Esophagus squamous epithelium (tissue), 5 donors: ENCODE results near the gene PIK3AP1. TPM values are rescaled to one million over a fixed set of nuclear protein-coding genes. Genes with fewer than 3 reads are reported as not detected.
A peak's percentile ranks its signal among the peaks of the same experiment; 100 is the strongest.

Experiments
- DNase-seq: peaks from one replicate; lab custom pipeline; 2025; lab: John Stamatoyannopoulos, UW
- H3K27ac ChIP-seq, 4 donors: fragments of 200-600 bp; sonication (generic); one replicate each; pipeline ENCODE4 v1.5.1; 2016 to 2019; ENCODE audit warnings: mild to moderate bottlenecking in 1 of 4
- H3K27me3 ChIP-seq, 4 donors: fragments of 200-600 bp; sonication (generic); 1 replicate in 3 of 4; 2 replicates in 1 of 4; pipeline versions ENCODE4 v1.5.1 to v1.6.0; 2017 to 2021; ENCODE audit warnings: antibody characterized with exemption in 1 of 4
- H3K36me3 ChIP-seq, 3 donors: fragments of 200-600 bp; sonication (generic); one replicate each; pipeline ENCODE4 v1.5.1; 2016 to 2019
- H3K4me1 ChIP-seq, 3 donors: fragments of 200-600 bp; sonication (generic); one replicate each; pipeline ENCODE4 v1.5.1; 2017 to 2019
- H3K4me3 ChIP-seq, 4 donors: fragments of 200-600 bp; sonication (generic); 1 replicate in 3 of 4; 2 replicates in 1 of 4; pipeline ENCODE4 v1.5.1; 2016 to 2019; ENCODE audit warnings: mild to moderate bottlenecking in 2 of 4, moderate library complexity in 1 of 4
- H3K9me3 ChIP-seq, 3 donors: fragments of 200-600 bp; sonication (generic); one replicate each; pipeline ENCODE4 v1.5.1; 2016 to 2019
- POLR2A ChIP-seq, 4 donors: fragments of 450-650 bp; IDR thresholded peaks; one replicate each; pipeline ENCODE4 v1.6.1; 2017; ENCODE audit warnings: antibody characterized with exemption in 4 of 4, mild to moderate bottlenecking in 4 of 4, moderate library complexity in 3 of 4
- WGBS, 2 donors: methylation state at CpG; one replicate each; pipeline ENCODE4 v1.1.5; 2018; 5-methylcytosine and 5-hydroxymethylcytosine counted together
- intact Hi-C: fragments of 100-400 bp; cut with DNase I; formaldehyde crosslinking; loops from one replicate; pipeline ENCODE4 v1.15.0; 2022
- total RNA-seq, 4 donors: library from RNA; depleted of rRNA; stranded (reverse); fragments of >200 nt; gene quantifications; one replicate each; pipeline ENCODE4 v1.1.0, GENCODE V29; 2016
- TF ChIP-seq, protein P1 (sequence below), 6 experiments: fragments of 450-650 bp in 4 of 6; fragments of 200-600 bp in 2 of 6; sonication (generic) in 2 of 6; IDR thresholded peaks; one replicate each; pipeline ENCODE4 v1.5.1; 2016 to 2019; ENCODE audit warnings: antibody characterized with exemption in 6 of 6, mild to moderate bottlenecking in 4 of 6, moderate library complexity in 4 of 6
- donor health status: DM: yes; HTN: yes; CAD: no.

PIK3AP1 gene
- total RNA-seq, 4 donors from 2014 or later: 0.57 to 7.6 (median 3.7) TPM

DNA sequence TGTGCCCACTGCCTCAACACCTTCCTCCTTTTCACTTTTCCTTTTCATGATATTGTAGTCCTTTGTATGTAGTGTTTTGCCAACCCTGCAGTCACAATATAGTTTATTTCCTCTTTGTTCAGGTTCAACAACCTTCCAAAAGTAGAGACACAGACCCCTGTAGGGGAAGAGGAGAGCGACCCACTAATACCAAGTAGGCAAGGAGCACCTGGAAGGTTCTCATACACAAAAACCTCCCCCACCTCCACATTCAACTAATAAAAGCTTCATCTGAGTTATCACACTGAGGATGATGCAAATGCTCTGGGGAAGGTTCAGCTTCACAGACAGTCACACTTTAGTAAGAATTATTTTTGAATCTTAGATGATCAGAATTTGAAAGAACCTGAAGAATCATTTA is 41.6 kb downstream of the PIK3AP1 start:
- no peak for DNase-seq
- Histone ChIP-seq H3K9me3 (no peaks in the 10 kb centered on the region), H3K36me3 (no peaks in the 10 kb centered on the region), H3K4me3 (no peak overlapping the region), H3K4me1 (no peaks in the 10 kb centered on the region), H3K27ac (no peak overlapping the region), H3K27me3 (peaks cover 0 to 10% (median 0%) of the 10 kb centered on the region in 4 donors)
- TF ChIP-seq POLR2A (IDR thresholded peaks at IDR 0.05): no peak
- TF ChIP-seq, protein P1, sequence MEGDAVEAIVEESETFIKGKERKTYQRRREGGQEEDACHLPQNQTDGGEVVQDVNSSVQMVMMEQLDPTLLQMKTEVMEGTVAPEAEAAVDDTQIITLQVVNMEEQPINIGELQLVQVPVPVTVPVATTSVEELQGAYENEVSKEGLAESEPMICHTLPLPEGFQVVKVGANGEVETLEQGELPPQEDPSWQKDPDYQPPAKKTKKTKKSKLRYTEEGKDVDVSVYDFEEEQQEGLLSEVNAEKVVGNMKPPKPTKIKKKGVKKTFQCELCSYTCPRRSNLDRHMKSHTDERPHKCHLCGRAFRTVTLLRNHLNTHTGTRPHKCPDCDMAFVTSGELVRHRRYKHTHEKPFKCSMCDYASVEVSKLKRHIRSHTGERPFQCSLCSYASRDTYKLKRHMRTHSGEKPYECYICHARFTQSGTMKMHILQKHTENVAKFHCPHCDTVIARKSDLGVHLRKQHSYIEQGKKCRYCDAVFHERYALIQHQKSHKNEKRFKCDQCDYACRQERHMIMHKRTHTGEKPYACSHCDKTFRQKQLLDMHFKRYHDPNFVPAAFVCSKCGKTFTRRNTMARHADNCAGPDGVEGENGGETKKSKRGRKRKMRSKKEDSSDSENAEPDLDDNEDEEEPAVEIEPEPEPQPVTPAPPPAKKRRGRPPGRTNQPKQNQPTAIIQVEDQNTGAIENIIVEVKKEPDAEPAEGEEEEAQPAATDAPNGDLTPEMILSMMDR (IDR thresholded peaks at IDR 0.05): no peak
- WGBS, 2 donors: 67 to 83% methylated on average over 1 of the region's 1 CpG
- intact Hi-C loops: no loop called here

DNA sequence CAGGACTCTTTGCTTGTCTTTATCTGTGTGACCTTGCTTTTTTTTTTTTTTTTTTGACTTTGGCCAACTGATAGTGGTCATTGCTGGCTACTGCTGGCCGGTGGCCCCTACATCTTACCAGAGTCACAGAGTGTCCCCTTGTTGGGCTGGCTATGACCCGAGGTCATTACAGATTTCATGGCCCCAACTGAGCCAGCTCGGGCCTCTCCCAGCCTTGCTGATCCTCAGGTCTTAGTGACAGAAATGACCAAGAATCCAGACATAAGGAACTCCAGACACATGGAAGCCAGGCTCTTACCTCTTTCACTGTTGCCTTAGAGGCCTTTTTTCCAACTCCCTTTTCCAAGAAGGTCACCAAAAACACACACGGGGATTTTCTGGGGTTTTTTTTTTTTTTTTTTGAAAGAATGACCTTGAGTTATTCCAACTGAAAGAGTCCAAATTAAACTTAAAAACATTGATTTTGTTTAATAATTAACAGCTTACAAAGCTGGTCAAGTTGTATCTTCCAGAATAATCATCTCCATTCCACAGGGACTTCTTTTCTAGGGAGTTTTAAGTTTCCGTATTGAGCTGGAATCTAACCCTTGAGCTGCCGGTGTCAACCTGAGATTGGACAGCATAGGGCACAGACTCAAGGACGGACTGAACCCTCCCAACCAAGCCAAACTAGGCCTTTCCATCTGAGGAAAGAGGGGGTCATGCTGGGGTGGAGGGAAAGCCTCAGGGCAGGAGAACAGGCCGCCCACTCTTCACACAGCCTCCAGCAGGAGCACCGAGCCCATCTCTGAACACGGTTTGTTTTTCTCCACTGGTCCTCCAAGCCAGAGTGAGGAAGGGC is 43.8 kb downstream of the PIK3AP1 start:
- H3K36me3 ChIP-seq: no peaks in the 10 kb centered on the region
- H3K27ac ChIP-seq: no peak overlapping the region
- TF ChIP-seq, protein P1 (IDR thresholded peaks at IDR 0.05): no peak
- no peak for TF ChIP-seq POLR2A (IDR thresholded peaks at IDR 0.05)
- DNase-seq: no peak
- 71 to 83% methylated on average over 7 to 8 of the region's 10 CpGs for WGBS, 2 donors
- intact Hi-C loops: no loop called here
- no peaks in the 10 kb centered on the region for H3K4me1 ChIP-seq
- no peaks in the 10 kb centered on the region for H3K9me3 ChIP-seq
- no peak overlapping the region for H3K4me3 ChIP-seq
- peaks cover 0 to 9% (median 0%) of the 10 kb centered on the region in 4 donors for H3K27me3 ChIP-seq

DNA sequence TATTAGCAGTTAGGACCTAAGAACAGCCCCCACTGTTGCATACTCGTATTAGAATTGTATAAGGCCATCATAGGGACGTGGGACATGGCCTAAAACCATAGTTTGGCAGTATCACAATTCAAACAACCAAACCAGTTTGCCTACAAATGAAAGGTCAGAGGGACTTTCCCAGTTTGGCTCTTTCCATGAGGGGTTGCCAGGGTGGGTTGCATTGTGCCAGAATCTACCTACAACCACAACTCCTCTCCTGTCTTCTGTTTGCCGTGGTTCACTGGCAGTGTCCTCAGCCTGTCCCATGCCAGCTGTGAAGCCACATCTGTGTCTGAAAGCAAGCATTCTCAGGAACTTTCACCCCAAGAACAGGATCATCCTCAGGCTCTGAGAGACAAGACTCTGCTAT is 44.5 kb downstream of the PIK3AP1 start:
- Histone ChIP-seq H3K36me3 (no peaks in the 10 kb centered on the region), H3K4me1 (no peaks in the 10 kb centered on the region), H3K4me3 (no peak overlapping the region), H3K27ac (no peak overlapping the region), H3K27me3 (peaks cover 0 to 3% (median 0%) of the 10 kb centered on the region in 4 donors), H3K9me3 (no peaks in the 10 kb centered on the region)
- 40 to 51% methylated on average over 3 of the region's 3 CpGs for WGBS, 2 donors
- no peak for DNase-seq
- TF ChIP-seq, protein P1 (IDR thresholded peaks at IDR 0.05): no peak
- TF ChIP-seq POLR2A (IDR thresholded peaks at IDR 0.05): no peak
- intact Hi-C loops: no loop called here

DNA sequence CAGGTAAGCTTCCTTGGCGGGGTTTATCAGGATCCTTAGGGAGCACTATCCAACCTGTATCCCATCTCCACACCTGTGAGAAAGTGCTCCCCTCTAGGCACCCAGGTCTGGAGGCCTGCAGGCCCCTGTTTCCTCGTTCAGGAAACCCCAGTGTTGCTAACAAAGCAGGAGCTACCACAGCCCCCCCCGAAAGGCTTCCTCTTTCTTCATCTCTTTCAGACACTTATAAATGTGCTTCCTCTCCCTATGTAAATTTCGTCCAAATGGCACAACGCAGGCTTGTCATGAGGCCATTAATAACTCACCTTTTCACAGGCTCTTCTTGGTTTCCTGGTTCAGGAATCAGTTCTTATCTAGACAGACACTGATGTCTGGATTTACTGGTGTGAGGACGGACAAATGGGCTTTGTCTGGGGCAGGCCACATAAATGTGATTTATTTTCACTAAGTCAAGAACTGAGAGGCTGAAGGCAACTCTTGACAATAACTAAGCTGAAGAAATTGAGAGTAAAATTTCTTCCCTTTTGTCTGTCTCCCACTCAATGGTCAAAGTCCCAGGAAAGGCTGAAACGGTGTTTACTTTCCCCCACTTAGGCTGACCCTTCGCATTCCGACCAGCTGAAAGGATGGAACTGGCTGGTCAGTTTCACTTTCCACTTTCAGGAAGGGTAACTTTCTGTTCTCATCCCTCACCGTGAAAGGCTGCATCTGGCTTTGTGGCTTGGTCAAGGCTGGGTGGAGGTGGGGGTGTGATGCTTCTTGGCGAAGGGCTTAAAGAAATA is 46.8 kb downstream of the PIK3AP1 start:
- Histone ChIP-seq H3K27me3 (no peaks in the 10 kb centered on the region), H3K4me1 (no peaks in the 10 kb centered on the region), H3K36me3 (no peaks in the 10 kb centered on the region), H3K27ac (peak overlapping the region in 2 of 4 donors; percentile 57 to 62), H3K4me3 (peak overlapping the region in 2 of 4 donors; percentile 1 to 44), H3K9me3 (no peaks in the 10 kb centered on the region)
- DNase-seq: peak; percentile 29
- intact Hi-C loops: no loop called here
- TF ChIP-seq POLR2A (IDR thresholded peaks at IDR 0.05): no peak
- TF ChIP-seq, protein P1 (IDR thresholded peaks at IDR 0.05): no peak
- WGBS, 2 donors: 43 to 57% methylated on average over 10 to 11 of the region's 11 CpGs
